ENCODE results near the gene HABP2.

HABP2 gene

DNA sequence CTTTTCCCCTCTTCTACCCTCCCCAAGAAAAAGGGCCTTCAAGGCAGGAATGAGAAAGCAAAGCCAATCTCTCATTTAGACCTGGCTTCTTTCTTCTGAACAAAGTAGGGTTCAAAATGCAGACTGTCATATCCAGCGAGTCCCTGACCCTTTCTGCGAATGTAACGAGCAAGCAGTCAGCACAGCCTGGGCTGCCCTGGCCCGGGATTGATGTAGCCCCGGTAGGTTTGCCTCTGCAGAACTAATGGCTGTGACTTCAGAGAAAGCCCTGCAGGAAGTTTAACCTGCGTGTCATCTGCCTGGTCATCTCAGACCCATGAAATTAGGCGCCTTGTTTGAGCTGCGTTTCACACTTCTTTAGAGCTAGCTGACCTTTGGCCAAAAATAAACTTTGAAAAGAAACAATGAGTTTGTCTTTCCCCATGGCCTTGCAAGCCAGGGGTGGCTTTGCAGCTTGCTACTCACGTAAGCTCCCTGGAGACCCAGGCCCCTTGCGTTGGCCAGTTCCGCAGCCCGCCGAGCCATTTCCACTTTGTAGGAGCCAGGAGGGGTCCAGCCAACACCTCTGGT, 36.4 kb downstream of the HABP2 start:
- Histone ChIP-seq H3K4me3 (IDR thresholded peaks at IDR 0.05; ENCODE audit: insufficient read depth, low read depth, low read length) (no peak overlapping the region), H3K79me2 (ENCODE audit: insufficient read depth, low read depth) (no peaks in the 10 kb centered on the region), H3K27ac (no peak overlapping the region), H4K20me1 (ENCODE audit: insufficient read depth) (no peaks in the 10 kb centered on the region), H3K4me1 (ENCODE audit: low read depth, poor library complexity, severe bottlenecking) (peaks cover 10% of the 10 kb centered on the region), H3K4me2 (no peak overlapping the region), H2AFZ (ENCODE audit: low read depth) (no peak overlapping the region), H3K9ac (no peak overlapping the region), H3K27me3 (ENCODE audit: insufficient read depth, low read depth) (no peaks in the 10 kb centered on the region), H3K36me3 (ENCODE audit: insufficient read depth) (no peaks in the 10 kb centered on the region)
- TF ChIP-seq, protein P1, sequence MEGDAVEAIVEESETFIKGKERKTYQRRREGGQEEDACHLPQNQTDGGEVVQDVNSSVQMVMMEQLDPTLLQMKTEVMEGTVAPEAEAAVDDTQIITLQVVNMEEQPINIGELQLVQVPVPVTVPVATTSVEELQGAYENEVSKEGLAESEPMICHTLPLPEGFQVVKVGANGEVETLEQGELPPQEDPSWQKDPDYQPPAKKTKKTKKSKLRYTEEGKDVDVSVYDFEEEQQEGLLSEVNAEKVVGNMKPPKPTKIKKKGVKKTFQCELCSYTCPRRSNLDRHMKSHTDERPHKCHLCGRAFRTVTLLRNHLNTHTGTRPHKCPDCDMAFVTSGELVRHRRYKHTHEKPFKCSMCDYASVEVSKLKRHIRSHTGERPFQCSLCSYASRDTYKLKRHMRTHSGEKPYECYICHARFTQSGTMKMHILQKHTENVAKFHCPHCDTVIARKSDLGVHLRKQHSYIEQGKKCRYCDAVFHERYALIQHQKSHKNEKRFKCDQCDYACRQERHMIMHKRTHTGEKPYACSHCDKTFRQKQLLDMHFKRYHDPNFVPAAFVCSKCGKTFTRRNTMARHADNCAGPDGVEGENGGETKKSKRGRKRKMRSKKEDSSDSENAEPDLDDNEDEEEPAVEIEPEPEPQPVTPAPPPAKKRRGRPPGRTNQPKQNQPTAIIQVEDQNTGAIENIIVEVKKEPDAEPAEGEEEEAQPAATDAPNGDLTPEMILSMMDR (conservative IDR thresholded peaks at IDR 0.05; ENCODE audit: low read depth, low read length): no peak

DNA sequence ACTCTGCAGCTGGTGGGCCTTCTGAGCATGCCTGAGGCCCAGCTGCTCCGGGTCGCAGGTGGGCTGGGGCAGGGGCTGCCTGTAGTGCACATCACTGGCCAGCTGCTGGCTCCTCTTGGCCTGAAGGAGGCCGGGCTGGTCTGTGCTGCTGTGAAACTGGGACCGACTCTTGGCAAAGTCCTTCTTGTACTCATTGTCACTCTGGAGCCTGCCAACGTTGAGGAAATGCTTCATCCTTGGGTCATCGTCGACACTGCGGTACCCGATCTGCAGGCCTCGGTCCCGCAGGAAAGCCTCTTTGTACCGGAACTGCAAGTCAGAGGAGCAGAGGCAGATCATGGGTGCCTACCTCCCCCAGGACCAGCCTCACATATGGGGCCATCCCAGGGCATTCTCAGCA, 37.7 kb downstream of the HABP2 start:
- Histone ChIP-seq H4K20me1 (ENCODE audit: insufficient read depth) (no peaks in the 10 kb centered on the region), H3K79me2 (ENCODE audit: insufficient read depth, low read depth) (no peaks in the 10 kb centered on the region), H3K4me1 (ENCODE audit: low read depth, poor library complexity, severe bottlenecking) (peaks cover 10% of the 10 kb centered on the region), H3K9ac (no peak overlapping the region), H3K27me3 (ENCODE audit: insufficient read depth, low read depth) (no peaks in the 10 kb centered on the region), H3K36me3 (ENCODE audit: insufficient read depth) (no peaks in the 10 kb centered on the region), H3K4me3 (IDR thresholded peaks at IDR 0.05; ENCODE audit: insufficient read depth, low read depth, low read length) (no peak overlapping the region), H2AFZ (ENCODE audit: low read depth) (no peak overlapping the region), H3K4me2 (no peak overlapping the region), H3K27ac (no peak overlapping the region)
- TF ChIP-seq, protein P1 (conservative IDR thresholded peaks at IDR 0.05; ENCODE audit: low read depth, low read length): no peak

DNA sequence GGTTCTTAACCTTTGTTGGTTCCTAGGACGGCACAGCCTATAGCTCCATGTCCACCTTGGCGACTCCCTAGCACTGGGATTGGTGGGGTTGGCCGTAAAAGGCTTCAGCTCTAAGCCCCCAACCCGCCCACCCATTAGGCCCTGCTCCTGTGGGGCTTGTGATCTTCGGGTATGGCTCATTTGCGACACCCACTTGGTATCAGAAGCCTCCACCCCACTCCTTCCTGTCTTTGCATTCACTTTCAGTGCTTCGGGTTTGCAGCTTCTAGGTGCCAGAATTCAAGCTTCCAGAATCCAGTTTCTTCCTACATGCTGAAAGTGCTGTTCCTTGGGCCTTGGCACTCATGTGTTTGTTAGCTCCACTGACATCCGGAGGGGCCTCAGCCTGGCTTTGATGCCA, 39.5 kb downstream of the HABP2 start:
- Histone ChIP-seq H2AFZ (ENCODE audit: low read depth) (no peak overlapping the region), H3K4me1 (ENCODE audit: low read depth, poor library complexity, severe bottlenecking) (no peaks in the 10 kb centered on the region), H3K4me2 (no peak overlapping the region), H3K27ac (no peak overlapping the region), H3K9ac (no peak overlapping the region), H3K4me3 (IDR thresholded peaks at IDR 0.05; ENCODE audit: insufficient read depth, low read depth, low read length) (no peak overlapping the region), H3K36me3 (ENCODE audit: insufficient read depth) (no peaks in the 10 kb centered on the region), H3K27me3 (ENCODE audit: insufficient read depth, low read depth) (no peaks in the 10 kb centered on the region), H4K20me1 (ENCODE audit: insufficient read depth) (no peaks in the 10 kb centered on the region), H3K79me2 (ENCODE audit: insufficient read depth, low read depth) (no peaks in the 10 kb centered on the region)
- TF ChIP-seq, protein P1 (conservative IDR thresholded peaks at IDR 0.05; ENCODE audit: low read depth, low read length): no peak

GRCh38 chr10:113594652-113595051, 41.8 kb downstream of the HABP2 start:
- TF ChIP-seq, protein P1 (conservative IDR thresholded peaks at IDR 0.05; ENCODE audit: low read depth, low read length): no peak
- H3K4me1 ChIP-seq (ENCODE audit: low read depth, poor library complexity, severe bottlenecking): no peaks in the 10 kb centered on the region

More at GRCh38 chr10:113594652-113595051, 41.8 kb downstream of the HABP2 start:
- no peaks in the 10 kb centered on the region for H4K20me1 ChIP-seq (ENCODE audit: insufficient read depth)
- H3K9ac ChIP-seq: no peak overlapping the region
- no peak overlapping the region for H3K27ac ChIP-seq
- H3K36me3 ChIP-seq (ENCODE audit: insufficient read depth): no peaks in the 10 kb centered on the region
- H3K27me3 ChIP-seq (ENCODE audit: insufficient read depth, low read depth): no peaks in the 10 kb centered on the region
- H3K4me3 ChIP-seq (IDR thresholded peaks at IDR 0.05; ENCODE audit: insufficient read depth, low read depth, low read length): no peak overlapping the region
- H3K79me2 ChIP-seq (ENCODE audit: insufficient read depth, low read depth): no peaks in the 10 kb centered on the region
- no peak overlapping the region for H3K4me2 ChIP-seq
- H2AFZ ChIP-seq (ENCODE audit: low read depth): no peak overlapping the region
